ENCODE measurements around the gene LRMDA. TPM values are rescaled to one million over a fixed set of nuclear protein-coding genes. Genes with fewer than 3 reads are reported as not detected.

Gene LRMDA
- total RNA-seq, 1 donor from 2014 or later, result 4.5 TPM

GRCh38 chr10:76149182-76149581 is 717.8 kb downstream of the LRMDA start:
- DNase-seq (ENCODE audit: low spot score in 2 of 2), result no peak

GRCh38 chr10:76149602-76150138 is 718.2 kb downstream of the LRMDA start:
- DNase-seq (ENCODE audit: low spot score in 2 of 2), result no peak
- FAIRE-seq, result no peak

More at GRCh38 chr10:76149182-76149581, 717.8 kb downstream of the LRMDA start:
- FAIRE-seq, result no peak

- no peak for FAIRE-seq
- DNase-seq (ENCODE audit: low spot score in 2 of 2), result peak in 1 of 2 donors; percentile 8
These were observed 718.9 kb downstream of the LRMDA start for GRCh38 chr10:76150139-76150875.

GRCh38 chr10:76150876-76151288 is 719.5 kb downstream of the LRMDA start:
- no peak for FAIRE-seq
- DNase-seq (ENCODE audit: low spot score in 2 of 2), result no peak

DNA sequence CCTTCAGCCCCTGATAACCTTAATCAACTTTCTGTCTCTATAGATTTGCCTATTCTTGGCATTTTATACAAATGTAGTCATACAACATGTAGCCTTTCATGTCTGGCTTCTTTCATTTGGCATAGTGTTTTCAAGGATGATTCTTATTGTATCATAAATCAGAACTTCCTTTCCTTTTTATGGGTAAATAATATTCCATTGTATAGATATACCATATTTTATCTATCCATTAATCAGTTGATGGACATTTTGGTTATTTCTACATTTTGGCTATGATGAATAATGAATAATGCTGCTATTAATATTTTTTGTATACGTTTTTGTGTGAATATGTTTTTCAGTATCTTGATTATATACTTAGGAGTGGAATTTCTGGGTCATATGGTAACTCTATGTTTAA is 720.8 kb downstream of the LRMDA start:
- DNase-seq (ENCODE audit: low spot score in 2 of 2), result no peak
- FAIRE-seq, result no peak

DNA sequence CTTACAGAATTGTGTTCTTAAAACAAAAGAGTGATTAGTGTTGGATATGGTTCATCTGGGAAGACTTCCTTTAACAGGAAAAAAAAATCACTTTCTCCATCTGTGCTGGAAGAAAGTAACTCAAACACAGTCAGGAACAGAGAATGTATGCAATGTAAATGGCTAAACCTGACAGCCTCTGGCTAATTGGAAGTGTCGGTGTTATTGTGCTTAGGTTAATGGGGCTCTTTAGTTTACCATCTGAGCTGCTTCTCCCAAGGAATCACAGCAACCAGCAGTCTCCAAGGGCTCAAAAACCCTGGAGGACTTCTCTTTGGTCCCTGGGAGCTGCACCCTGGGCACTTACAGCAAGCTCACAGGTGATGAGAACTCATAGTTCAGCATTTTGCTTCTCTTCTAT is 724.5 kb downstream of the LRMDA start:
- DNase-seq (ENCODE audit: low spot score in 2 of 2), result no peak
- no peak for FAIRE-seq

DNA sequence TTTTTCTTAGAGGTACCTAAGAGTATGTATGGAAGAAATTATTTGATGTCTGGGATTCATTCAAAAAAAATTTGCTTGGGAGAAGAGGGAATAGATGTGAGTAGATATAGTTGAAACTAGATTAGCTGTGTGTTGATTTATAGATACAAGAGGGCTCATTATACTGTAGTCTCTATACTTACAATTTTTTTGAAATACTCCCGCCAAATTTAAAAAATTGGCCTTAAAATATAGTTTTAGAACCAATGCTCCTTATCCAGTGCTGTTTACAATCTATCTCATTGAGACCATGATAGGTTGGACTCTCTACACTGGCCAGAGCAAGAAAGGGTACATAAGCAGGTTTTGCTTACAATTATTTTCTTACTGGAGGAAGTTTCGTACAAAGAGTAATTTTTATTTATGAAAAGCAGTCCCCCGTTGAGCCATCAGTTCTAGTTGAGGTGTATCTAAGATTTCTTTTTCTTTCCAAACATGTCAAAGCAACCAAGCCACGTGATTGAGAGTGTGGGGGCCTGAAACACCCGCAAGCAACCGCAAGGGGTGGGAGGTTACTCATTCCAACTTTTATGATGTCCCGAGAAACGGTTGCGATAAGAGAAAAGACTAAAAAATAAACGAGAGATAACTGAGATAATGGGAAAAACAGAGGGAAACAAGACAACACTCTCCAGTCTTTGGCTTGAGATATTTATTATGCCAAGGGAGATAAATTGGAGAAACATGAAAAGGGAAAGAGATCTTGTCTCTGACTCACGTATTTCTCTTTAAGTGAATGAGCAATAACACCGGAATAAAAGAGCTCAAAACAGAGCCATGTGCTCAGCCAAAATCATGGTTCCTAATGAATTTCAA is 729.2 kb downstream of the LRMDA start:
- DNase-seq (ENCODE audit: low spot score in 2 of 2), result no peak
- FAIRE-seq, result no peak

GRCh38 chr10:76161301-76161582 is 729.8 kb downstream of the LRMDA start:
- no peak for DNase-seq (ENCODE audit: low spot score in 2 of 2)
- no peak for FAIRE-seq

GRCh38 chr10:76168437-76168836 is 737.0 kb downstream of the LRMDA start:
- no peak for DNase-seq (ENCODE audit: low spot score in 2 of 2)

DNA sequence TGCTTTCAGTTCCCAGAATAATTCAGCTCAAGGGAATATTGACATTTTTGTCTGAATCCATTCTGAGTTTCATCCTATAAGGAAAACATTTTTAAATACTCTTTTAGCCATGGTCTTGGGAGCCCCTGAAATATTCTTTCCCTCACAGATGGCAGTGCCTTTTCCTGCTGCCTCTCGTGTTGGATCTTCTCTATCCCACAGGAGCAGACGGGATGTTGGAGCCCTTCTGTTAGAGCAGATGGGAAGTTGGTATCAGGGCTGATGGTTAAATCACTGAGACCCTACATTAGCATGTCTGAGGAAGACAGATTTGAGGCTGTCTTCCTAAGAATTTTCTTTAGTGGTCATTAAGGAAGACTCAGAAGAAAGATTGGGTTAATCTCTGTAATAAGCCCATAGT is 737.8 kb downstream of the LRMDA start:
- FAIRE-seq, result no peak
- no peak for DNase-seq (ENCODE audit: low spot score in 2 of 2)

More at GRCh38 chr10:76168437-76168836, 737.0 kb downstream of the LRMDA start:
- FAIRE-seq, result no peak

DNA sequence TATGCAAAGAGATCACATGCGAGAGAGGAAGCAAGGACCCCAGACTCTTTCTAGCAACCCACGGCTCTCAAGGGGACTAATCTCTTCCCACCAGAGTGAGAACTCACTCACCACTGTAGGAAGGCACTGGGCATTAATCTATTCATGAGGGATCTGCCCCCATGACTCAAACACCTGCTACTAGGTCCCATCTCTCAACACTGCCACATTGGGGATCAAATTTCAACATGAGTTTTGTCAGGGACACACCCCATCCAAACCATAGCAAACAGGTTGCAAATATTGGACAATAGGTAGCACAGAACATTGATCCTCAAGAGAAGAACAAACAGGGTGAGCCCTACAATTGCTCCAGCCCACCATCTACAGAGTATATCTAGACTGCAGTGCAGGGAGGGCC is 740.6 kb downstream of the LRMDA start:
- FAIRE-seq (no peak), DNase-seq (ENCODE audit: low spot score in 2 of 2) (no peak)

- DNase-seq (ENCODE audit: low spot score in 2 of 2) (no peak), FAIRE-seq (no peak)
These were observed 744.2 kb downstream of the LRMDA start for GRCh38 chr10:76175533-76176165.

- no peak for DNase-seq (ENCODE audit: low spot score in 2 of 2)
- no peak for FAIRE-seq
These were observed 744.7 kb downstream of the LRMDA start for GRCh38 chr10:76176166-76176550.

- FAIRE-seq, result no peak
These were observed 746.5 kb downstream of the LRMDA start for GRCh38 chr10:76177936-76178335.

DNA sequence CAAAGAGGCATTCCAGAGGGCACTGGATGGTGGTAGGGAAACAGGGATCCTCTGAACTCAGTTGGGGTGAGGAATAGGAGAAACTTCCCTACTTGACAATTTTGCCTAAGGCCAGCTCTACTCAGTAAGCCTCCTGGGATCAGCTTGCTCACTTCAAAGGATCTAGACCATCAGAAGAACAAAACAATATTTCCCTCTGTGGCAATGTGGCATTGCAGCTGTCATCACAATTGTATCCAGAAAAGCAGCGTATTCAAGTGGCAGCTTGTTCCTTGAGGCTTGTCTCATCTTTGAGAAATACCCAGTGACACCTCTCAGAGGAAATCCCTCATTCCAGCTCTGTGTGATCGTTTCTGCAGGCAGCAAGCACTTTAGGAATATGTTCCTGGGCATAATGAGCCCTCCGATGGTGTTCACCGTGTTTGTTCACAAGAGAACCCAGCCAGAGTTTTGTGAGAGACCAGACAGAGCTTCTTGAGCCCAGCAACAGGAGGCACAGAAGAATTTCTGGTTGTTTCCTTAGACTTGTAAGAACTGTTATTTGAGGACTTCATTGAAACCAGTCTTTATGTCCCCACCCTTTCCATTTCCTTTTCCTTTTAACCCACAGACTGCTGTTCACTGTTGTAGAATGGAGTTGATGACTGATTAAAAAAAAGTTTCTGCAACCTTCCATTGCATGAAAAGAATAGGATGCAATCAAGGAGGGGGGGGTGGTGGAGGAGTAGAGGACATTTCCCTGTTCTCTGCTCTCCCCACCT is 747.3 kb downstream of the LRMDA start:
- FAIRE-seq (no peak), DNase-seq (ENCODE audit: low spot score in 2 of 2) (no peak)

More at GRCh38 chr10:76177936-76178335, 746.5 kb downstream of the LRMDA start:
- DNase-seq (ENCODE audit: low spot score in 2 of 2), result no peak

DNA sequence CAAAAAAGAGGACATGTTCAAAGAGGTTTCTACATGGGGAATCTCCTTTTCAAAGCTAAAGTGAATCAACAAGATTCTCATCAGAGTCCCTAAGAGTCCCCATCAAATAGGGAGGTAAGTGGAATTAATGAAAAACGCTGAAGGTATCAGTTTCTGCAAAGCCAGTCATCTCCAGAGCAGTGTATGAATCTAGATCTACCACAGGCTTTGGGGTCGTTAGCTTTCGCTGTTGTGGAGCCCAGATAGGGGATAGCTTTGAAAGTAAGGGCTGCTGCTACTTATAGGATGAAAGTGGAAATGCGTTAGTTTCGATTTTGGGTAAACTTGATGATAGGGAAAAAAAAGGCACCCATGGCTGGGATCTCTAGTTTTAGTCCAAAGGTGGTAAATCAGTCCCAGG is 748.4 kb downstream of the LRMDA start:
- no peak for DNase-seq (ENCODE audit: low spot score in 2 of 2)
- no peak for FAIRE-seq

GRCh38 chr10:76184647-76185046 is 753.2 kb downstream of the LRMDA start:
- FAIRE-seq (no peak), DNase-seq (ENCODE audit: low spot score in 2 of 2) (no peak)

DNA sequence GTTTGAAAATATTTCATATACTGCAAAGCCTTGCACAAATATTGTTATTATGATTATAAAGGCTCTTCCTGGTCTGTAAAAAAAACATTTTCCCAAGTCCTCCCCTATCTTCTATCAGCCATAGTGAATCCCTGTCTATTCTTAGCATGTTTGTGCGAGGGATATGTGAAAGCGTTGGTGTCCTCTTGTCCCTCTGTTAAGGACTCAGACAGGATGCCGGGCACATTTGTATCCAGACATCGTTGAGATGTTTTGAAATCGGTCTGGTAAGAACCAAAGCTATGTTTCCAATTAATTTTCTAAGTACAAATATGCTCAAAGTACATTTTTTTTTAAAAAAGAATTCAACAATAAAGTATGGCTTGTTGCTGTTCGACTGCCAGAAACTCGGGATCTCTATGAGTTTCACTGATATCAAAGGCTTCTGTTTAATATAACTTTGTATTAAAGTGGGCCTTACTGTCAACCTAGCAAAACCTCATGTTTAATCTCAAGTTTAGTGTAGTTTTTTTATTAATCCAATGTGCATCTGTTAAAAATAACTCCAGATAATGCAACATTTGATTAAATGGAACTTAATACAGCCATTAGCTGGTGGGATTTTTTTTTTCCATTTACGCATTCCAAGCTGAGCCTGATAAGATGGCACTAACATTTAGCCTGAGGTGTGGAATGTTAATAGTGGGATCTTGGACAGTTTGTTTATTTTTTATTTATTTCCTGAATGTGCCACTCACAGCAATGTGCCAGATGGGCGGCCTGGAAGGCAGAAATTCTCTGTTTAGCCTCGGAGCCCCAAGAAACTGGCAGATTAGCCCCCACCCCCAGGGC is 754.3 kb downstream of the LRMDA start:
- FAIRE-seq (no peak), DNase-seq (ENCODE audit: low spot score in 2 of 2) (no peak)

DNA sequence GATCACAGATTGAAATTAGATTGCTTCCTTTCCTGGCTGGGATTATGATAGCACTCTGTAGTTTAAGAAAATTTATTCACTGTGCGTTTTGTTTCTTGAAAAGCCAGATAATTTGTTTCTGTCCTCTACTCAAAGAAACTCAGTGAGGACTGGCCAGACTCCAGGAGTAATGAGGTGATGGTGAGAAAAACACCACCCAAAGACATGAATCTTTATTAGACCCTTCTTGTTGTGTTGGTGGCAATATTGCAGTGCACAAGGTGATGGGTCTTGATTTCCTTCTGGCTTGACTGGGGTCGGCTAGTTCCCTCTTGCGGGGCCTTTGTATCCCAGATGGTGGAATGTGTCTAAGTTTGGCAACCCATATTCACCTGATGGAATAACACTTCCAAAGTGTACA is 756.8 kb downstream of the LRMDA start:
- FAIRE-seq (no peak), DNase-seq (ENCODE audit: low spot score in 2 of 2) (no peak)
